22Rv1 (cell line): Measurements from ENCODE around the gene FGFR1OP2.
"Not testable (repeated sequence)": the region's sequence is repeated elsewhere in the genome, so short reads cannot be mapped to it uniquely, and the experiment has no call there.

Experiments
- H3K27ac ChIP-seq: fragments of 450-650 bp; 2 replicates; pipeline ENCODE4 v1.5.1; 2017
- CTCF ChIP-seq: fragments of 450-650 bp; IDR thresholded peaks from 2 replicates; pipeline ENCODE4 v1.5.1; 2017; ENCODE audit warnings: mild to moderate bottlenecking
- ZFX ChIP-seq: fragments of 450-650 bp; IDR thresholded peaks from 2 replicates; pipeline ENCODE4 v1.6.1; 2017; ENCODE audit warnings: antibody characterized with exemption, borderline replicate concordance

The FGFR1OP2 gene

DNA sequence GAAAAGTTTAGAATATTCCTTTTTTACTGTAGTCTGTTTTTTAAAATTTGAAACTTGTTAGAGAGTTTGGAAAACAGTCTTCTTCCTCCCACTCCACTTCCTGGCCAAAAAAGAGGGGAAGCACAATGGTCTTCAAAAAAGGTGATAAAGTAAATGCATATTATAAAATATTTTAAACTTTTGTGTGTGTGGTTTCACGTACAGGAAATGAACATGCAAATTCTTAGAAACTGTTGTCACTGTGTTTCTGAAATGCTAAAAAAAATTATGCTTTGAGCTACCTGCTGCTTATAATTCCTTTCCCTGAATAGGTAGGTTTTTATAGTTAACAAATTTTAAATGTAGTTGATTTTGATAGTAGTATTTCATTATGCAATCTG is 2.9 kb downstream of the FGFR1OP2 start:
- H3K27ac ChIP-seq = no peak overlapping the region
- TF ChIP-seq ZFX (no peak), CTCF (no peak)

DNA sequence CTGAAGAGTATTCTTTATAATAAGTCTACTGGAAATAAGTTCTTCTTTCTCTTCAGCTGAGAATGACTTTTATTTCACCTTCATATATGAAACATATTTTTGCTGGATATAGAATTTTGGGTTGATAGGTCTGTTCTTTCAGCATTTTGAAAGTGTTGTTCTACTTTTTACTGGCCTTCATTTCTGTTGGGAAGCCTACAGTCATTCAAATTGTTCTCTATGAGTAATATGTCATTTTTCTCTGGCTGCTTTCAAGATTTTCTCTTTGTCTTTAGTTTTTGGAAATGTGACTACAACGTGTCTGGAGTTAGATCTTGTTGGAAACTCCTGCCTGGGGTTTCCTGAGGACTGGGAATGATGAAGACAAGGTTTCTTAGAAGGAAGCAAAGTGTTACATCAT is 10.0 kb downstream of the FGFR1OP2 start:
- H3K27ac ChIP-seq = no peak overlapping the region
- no peak for TF ChIP-seq ZFX

DNA sequence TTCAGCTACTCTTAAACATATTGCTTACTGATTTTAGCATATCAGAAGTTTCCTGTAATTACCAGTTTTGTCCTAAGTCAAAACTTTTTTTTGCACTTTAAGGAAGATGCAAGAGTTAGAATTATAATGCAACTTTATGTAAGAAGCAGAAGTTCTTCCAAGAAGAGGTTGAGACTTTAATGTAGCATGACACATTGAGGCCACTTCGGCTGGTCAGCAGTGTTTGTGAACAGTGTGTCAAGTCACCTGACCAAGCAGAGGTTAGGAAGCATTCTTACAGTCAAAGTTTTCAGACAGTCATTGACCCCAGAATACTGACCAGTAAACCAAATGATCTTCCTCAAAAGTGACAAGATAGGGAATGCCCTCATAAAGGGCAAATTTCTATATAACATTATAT is 15.2 kb downstream of the FGFR1OP2 start:
- H3K27ac ChIP-seq = no peak overlapping the region
- no peak for TF ChIP-seq CTCF
- no peak for TF ChIP-seq ZFX

DNA sequence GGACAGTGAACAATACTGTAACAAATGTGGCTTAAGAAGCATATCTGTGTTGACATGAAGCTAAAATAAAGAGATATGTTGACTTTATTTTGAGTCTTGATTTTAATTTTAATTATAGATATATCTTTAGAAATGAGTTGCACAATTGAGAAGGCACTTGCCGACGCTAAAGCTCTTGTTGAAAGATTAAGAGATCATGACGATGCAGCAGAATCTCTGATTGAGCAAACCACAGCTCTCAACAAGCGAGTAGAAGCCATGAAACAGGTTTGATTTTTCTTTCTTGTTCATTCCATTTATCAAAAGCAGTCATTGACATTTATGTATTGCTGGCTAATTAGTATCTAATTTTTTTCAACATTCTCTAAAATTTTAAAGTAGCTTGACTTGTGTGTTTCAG is 15.8 kb downstream of the FGFR1OP2 start:
- H3K27ac ChIP-seq = no peak overlapping the region
- TF ChIP-seq CTCF (no peak), ZFX (no peak)

- not testable (repeated sequence) for H3K27ac ChIP-seq
Observed at GRCh38 chr12:26961391-26961790, 23.1 kb downstream of the FGFR1OP2 start.

DNA sequence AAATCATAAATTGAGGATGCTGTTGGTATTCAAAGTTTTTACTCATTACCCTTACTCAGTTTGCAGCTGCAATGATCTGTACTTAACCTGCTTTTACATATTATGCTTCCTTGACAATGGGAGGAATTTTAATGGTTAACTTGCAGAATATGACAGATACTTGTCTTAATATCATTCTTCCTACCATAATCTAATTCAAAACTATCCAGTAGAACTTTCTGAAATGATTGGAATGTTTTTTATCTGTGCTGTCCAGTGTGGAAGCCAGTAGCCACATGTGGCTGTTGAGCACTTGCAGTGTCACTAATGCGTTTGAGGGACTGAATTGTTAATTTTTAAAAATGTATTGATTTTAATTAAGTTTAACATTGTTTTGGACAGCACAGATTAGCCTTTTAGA is 23.5 kb downstream of the FGFR1OP2 start:
- TF ChIP-seq CTCF = no peak
- TF ChIP-seq ZFX = no peak
- H3K27ac ChIP-seq = no peak overlapping the region

- TF ChIP-seq ZFX = no peak
- TF ChIP-seq CTCF = no peak
- no peak overlapping the region for H3K27ac ChIP-seq
Observed at GRCh38 chr12:26963413-26963812, 25.1 kb downstream of the FGFR1OP2 start.

DNA sequence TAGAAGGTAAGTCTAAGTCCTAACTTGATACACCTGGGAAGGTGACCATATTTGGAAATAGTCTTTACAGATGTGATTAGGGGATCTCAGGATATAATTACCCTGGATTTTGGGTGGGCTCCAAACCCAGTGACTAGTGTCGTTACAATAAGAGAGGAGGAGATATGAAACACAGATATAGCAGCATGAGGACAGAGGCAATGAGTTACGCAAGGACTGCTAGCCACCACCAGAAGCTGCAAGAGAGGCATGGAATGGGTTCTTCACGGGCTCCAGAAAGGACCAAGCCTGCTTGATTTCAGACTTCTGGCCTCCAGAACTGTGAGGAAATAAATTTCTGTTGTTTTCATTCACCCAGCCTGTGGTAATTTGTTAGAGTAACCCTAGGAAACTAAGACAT is 28.6 kb downstream of the FGFR1OP2 start:
- TF ChIP-seq CTCF (no peak), ZFX (no peak)

GRCh38 chr12:26970136-26970535 is 31.9 kb downstream of the FGFR1OP2 start:
- H3K27ac ChIP-seq = no peak overlapping the region
- TF ChIP-seq CTCF (no peak), ZFX (no peak)

More for the DNA sequence above, 28.6 kb downstream of the FGFR1OP2 start:
- no peak overlapping the region for H3K27ac ChIP-seq
